HEK293T (cell line): ENCODE measurements around the gene IRF2BPL.

Experiments used
- CTCF ChIA-PET: fragments of 350-600 bp; formaldehyde crosslinking; extraction: SDS; loops from one replicate; lab custom pipeline; 2021; ENCODE audit warnings: antibody characterized with exemption, inconsistent platforms; lab: Yijun Ruan, JAX
- POLR2A ChIA-PET: fragments of 350-600 bp; formaldehyde crosslinking; extraction: SDS; loops from one replicate; lab custom pipeline; 2020; ENCODE audit warnings: antibody characterized with exemption, inconsistent platforms; lab: Yijun Ruan, JAX
- DNase-seq: peaks from one replicate; pipeline ENCODE4 v3.0.0; 2012; ENCODE audit warnings: mixed read lengths; ENCODE audit errors: extremely low spot score
- ARNT ChIP-seq: fragments of 450-650 bp; IDR thresholded peaks from 2 replicates; pipeline ENCODE4 v1.6.1; 2017; ENCODE audit warnings: mild to moderate bottlenecking
- BHLHE40 ChIP-seq: fragments of 450-650 bp; IDR thresholded peaks from 2 replicates; pipeline ENCODE4 v1.6.1; 2016; ENCODE audit warnings: mild to moderate bottlenecking, moderate library complexity, borderline replicate concordance
- CTBP1 ChIP-seq: fragments of 450-650 bp; IDR thresholded peaks from 2 replicates; pipeline ENCODE4 v1.6.1; 2016; ENCODE audit warnings: borderline replicate concordance
- ELF4 ChIP-seq: fragments of 450-650 bp; IDR thresholded peaks from 2 replicates; pipeline ENCODE4 v1.6.1; 2017; ENCODE audit warnings: antibody characterized with exemption
- FOXA1 ChIP-seq: fragments of 450-650 bp; IDR thresholded peaks from 2 replicates; pipeline ENCODE4 v1.6.1; 2016; ENCODE audit warnings: mild to moderate bottlenecking
- FOXK2 ChIP-seq: fragments of 450-650 bp; IDR thresholded peaks from 2 replicates; pipeline ENCODE4 v1.6.1; 2016; ENCODE audit warnings: mild to moderate bottlenecking
- FOXM1 ChIP-seq: fragments of 450-650 bp; IDR thresholded peaks from 2 replicates; pipeline ENCODE4 v1.6.1; 2017; ENCODE audit warnings: mild to moderate bottlenecking, borderline replicate concordance
- HDGF ChIP-seq: fragments of 450-650 bp; IDR thresholded peaks from 2 replicates; pipeline ENCODE4 v1.6.1; 2017; ENCODE audit warnings: antibody characterized with exemption, borderline replicate concordance
- L3MBTL2 ChIP-seq: fragments of 450-650 bp; conservative IDR thresholded peaks from 2 replicates; pipeline ENCODE4 v1.6.1; 2016; ENCODE audit warnings: mild to moderate bottlenecking
- LEF1 ChIP-seq: fragments of 450-650 bp; IDR thresholded peaks from 2 replicates; pipeline ENCODE4 v1.6.1; 2017; ENCODE audit warnings: mild to moderate bottlenecking, borderline replicate concordance
- NFRKB ChIP-seq: fragments of 450-650 bp; IDR thresholded peaks from 2 replicates; pipeline ENCODE4 v1.6.1; 2016; ENCODE audit warnings: mild to moderate bottlenecking, moderate library complexity
- SP1 ChIP-seq: fragments of 450-650 bp; IDR thresholded peaks from 2 replicates; pipeline ENCODE4 v1.6.1; 2017
- SUZ12 ChIP-seq: fragments of 450-650 bp; IDR thresholded peaks from 2 replicates; pipeline ENCODE4 v1.6.1; 2016; ENCODE audit warnings: mild to moderate bottlenecking
- TARDBP ChIP-seq: fragments of 450-650 bp; IDR thresholded peaks from 2 replicates; pipeline ENCODE4 v1.6.1; 2016
- ZNF384 ChIP-seq: fragments of 450-650 bp; IDR thresholded peaks from 2 replicates; pipeline ENCODE4 v1.6.1; 2016
- TF ChIP-seq, protein P1 (sequence below): fragments of 450-650 bp; IDR thresholded peaks from 2 replicates; pipeline ENCODE4 v1.6.1; 2016

The IRF2BPL gene

DNA sequence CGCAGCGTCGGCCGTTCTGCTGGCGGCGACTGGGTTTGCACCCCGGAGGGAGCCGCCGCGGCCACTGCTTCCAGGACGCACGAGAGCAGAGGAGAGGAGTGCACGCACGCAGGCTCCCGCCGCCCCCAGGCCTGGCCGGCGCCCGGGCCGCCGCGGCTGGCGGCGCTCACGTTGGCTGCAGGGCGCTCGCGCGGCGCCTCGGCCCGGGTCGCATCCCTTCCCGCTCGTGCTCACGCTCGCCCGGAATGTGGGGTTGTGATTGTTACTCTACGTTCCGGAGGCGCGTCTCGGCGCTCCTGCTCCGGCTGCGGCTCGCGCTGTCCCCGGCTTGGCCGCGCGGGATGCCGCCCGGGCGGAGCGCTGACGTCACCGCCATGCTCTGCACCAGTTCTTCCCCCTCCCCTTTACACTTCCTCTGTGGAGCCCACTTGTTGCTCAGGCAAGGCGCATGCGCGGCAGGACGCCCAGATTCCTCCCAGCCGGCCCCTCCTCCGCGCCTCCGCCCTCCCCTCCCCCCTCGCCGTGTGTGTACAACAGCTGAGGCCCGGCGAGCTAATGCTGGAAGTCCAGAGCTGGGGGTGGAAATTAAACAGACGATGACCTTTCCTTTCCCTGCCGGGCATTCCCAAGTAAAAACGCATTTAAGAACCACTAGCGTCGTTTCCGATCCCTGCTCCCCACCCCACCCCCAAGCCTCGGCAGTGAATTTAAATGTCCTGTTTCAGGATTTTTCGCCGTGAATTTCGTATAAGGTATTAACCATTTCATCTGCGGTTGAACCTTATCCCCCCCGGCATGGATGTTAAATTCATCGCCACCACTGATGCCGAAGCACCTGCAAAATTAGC, at the start of gene IRF2BPL:
TSS of gene IRF2BPL (minus strand) at position 325 of the 848 bp plus-strand sequence. CDS start 916 bp downstream, outside the sequence.
- no peak for TF ChIP-seq CTBP1
- TF ChIP-seq SP1 = no peak
- TF ChIP-seq TARDBP = no peak
- no peak for TF ChIP-seq BHLHE40
- no peak for TF ChIP-seq NFRKB
- no peak for TF ChIP-seq ARNT
- TF ChIP-seq L3MBTL2 = peak; percentile 27; the same call in 1 of the 2 replicates
- 0 out of 2 replicates have a peak, but pooled peaks have one; percentile 37 for TF ChIP-seq FOXM1
- no peak for TF ChIP-seq FOXA1
- no peak for TF ChIP-seq ELF4
- CTCF ChIA-PET = interaction anchor here (0.7 to 2.5 kb wide), 6 partner anchors 12 to 153 kb away, joined by 3 to 9 read pairs (median 4); no protein-coding TSS in a partner anchor
- peak; percentile 95 for DNase-seq
- POLR2A ChIA-PET = interaction anchor here (0.7 to 8.8 kb wide), 14 partner anchors 8 to 110 kb away, joined by 3 to 94 read pairs (median 5); no protein-coding TSS in a partner anchor

- TF ChIP-seq ZNF384 = 0 out of 2 replicates have a peak, but pooled peaks have one; percentile 14
- TF ChIP-seq FOXK2 = no peak
- DNase-seq = no peak
- ChIA-PET POLR2A (interaction anchor here (1.0 kb wide), 1 partner anchor 21 kb away, joined by 4 read pairs; the partner anchor contains the start of gene CIPC), CTCF (interaction anchor here (1.0 to 1.5 kb wide), 6 partner anchors 8 to 204 kb away, joined by 3 to 5 read pairs (median 3); no protein-coding TSS in a partner anchor)
Observed at GRCh38 chr14:77077040-77077439, 48.5 kb upstream of the IRF2BPL start.

GRCh38 chr14:77076113-77076631, 47.7 kb upstream of the IRF2BPL start:
- DNase-seq = no peak
- POLR2A ChIA-PET = interaction anchor here (0.9 to 1.0 kb wide), 3 partner anchors 15 to 264 kb away, joined by 3 to 4 read pairs (median 3); partner anchors contain the start of gene CIPC
- CTCF ChIA-PET = interaction anchor here (0.6 to 1.5 kb wide), 6 partner anchors 8 to 200 kb away, joined by 3 to 5 read pairs (median 3); no protein-coding TSS in a partner anchor
- TF ChIP-seq SP1 (no peak), ZNF384 (no peak), LEF1 (no peak), HDGF (no peak), ARNT (no peak), FOXA1 (no peak), L3MBTL2 (no peak)

DNA sequence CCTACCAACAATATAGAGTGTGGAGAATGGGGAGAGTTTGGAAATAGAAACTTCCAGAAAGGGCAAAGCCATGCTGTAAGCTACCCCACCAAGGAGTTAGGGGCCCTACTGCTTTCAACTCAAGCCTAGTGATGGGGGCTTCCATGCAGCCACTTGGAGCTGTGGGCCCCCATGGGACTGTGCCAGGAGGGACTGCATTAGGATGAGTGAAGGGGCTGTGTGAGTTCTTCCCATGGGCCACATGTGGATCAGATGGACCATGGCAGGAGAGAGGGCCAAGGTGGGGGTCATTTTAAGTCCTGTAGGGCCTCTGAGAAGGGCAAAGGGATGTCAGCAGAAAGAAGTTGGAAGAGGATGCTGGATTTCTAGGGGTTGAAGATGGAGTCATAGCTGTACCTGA, 46.5 kb upstream of the IRF2BPL start:
- CTCF ChIA-PET = no interaction called here
- TF ChIP-seq SUZ12 = no peak
- no peak for TF ChIP-seq FOXK2
- no peak for TF ChIP-seq SP1
- DNase-seq = no peak
- POLR2A ChIA-PET = interaction anchor here (0.9 kb wide), 1 partner anchor 263 kb away, joined by 3 read pairs; no protein-coding TSS in a partner anchor

DNA sequence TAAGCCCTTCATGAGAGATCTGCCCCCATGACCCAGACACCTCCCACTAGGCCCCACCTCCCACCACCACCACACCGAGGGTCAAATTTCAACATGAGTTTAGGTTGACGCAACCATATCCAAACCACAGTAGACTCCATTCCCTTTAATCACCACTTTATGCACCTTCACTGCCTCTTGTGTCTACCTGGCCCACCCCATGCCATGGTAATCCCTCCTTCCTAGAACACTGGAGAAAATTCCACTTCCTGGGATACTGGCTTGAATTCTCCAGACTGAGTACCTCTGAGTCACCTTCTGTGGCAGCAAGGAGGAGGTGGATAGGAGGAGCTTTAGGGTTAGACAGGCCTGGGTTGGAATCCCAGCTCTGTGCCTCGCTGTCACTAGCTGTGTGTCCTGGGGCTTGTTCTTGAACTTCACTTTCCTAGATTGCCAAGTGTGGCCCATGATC, 43.5 kb upstream of the IRF2BPL start:
- POLR2A ChIA-PET = interaction anchor here (2.8 kb wide), 1 partner anchor 26 kb away, joined by 9 read pairs; the partner anchor contains the start of gene CIPC
- no peak for DNase-seq
- CTCF ChIA-PET = interaction anchor here (0.6 to 6.7 kb wide), 6 partner anchors 10 to 198 kb away, joined by 3 to 177 read pairs (median 3); no protein-coding TSS in a partner anchor
- TF ChIP-seq BHLHE40 (no peak), ELF4 (no peak)
- TF ChIP-seq, protein P1, sequence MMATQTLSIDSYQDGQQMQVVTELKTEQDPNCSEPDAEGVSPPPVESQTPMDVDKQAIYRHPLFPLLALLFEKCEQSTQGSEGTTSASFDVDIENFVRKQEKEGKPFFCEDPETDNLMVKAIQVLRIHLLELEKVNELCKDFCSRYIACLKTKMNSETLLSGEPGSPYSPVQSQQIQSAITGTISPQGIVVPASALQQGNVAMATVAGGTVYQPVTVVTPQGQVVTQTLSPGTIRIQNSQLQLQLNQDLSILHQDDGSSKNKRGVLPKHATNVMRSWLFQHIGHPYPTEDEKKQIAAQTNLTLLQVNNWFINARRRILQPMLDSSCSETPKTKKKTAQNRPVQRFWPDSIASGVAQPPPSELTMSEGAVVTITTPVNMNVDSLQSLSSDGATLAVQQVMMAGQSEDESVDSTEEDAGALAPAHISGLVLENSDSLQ = no peak

DNA sequence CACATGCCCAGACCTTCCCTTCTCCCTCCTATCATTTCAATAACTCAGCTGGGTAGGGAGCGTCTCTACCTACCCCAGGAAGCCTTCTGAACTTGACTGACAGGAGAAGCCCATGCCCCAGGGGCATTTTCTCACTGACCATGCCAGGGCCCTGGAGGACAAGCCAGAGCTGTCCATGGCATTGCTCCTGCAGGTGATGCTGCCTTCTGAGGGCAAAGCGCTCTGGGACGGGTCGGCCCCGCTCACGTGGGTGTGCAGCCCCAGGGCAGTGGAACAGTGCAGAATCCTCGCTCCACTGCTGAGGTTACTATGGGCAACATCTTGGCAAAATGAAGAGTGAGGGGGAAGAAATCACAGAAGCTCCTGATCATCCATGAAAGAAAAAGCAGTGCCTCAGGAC, 41.0 kb upstream of the IRF2BPL start:
- no peak for DNase-seq
- TF ChIP-seq ELF4 (no peak), FOXA1 (no peak), FOXM1 (no peak), BHLHE40 (no peak), HDGF (no peak), CTBP1 (no peak)
- TF ChIP-seq, protein P1 = 0 out of 2 replicates have a peak, but pooled peaks have one; percentile 32
- POLR2A ChIA-PET = interaction anchor here (1.3 to 2.8 kb wide), 3 partner anchors 29 to 194 kb away, joined by 3 to 9 read pairs (median 3); partner anchors contain the start of gene CIPC
- CTCF ChIA-PET = interaction anchor here (0.9 to 6.7 kb wide), 14 partner anchors 9 to 223 kb away, joined by 3 to 177 read pairs (median 7); partner anchors contain the start of gene CIPC
